Measurements from ENCODE around the gene CCNG2.

Gene CCNG2

DNA sequence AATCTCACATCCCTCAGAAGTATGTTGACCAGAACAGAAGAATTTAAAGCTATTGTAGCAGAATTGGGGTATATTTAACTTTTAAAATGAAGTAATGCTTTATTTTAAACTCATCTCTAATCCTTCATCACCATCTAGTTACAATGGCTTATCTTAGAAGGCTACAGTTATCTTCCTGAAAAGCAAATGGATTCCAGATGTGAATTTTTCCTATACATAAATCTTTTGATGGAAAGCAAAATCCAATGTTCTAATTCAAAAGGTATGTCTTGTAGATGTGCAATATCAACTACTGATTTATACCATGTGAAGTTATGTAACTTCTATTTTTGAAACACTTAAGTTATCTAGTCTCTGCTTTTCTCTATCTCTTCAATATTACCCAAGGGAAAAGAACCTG is 47.6 kb downstream of the CCNG2 start:
- no peak for DNase-seq (ENCODE audit: low spot score)

DNA sequence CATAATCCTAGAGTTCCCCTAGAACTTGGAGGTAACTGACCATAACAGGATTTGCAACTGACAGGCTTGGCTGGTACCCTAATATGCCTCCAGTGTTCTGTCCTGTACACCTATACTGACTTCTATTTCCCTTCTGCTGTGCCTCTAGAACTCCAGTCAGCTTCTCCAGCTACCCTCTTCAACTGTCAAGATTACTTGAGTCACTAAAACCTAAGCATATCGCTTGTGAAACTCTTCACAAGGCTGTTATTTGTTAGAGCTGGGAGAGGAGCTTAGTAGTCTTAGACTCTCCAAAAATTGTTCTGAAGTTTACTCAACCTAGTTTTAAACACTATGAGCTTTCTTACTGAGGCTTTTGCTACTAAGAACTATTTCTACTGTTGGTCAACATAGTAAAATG is 52.0 kb downstream of the CCNG2 start:
- DNase-seq (ENCODE audit: low spot score), result no peak

DNA sequence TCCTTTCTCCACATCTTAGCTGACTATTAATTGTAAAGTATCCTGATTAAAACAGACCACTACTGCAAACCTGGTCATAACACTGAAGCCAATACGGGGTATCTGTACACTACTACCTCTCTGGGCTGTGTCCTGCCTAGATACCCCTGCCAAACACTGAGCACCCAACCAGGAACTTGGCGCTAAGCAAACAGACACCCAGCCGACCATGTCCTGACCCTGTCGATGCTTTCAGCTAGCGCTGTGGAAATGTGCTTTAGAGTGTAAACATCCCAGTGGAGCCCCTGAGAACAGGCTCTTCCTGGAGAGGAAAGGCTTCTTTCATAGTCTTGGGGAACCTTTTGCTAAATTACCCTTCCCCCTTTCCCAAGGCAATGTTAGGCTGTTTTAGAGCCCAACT is 52.9 kb downstream of the CCNG2 start:
- DNase-seq (ENCODE audit: low spot score), result no peak

DNA sequence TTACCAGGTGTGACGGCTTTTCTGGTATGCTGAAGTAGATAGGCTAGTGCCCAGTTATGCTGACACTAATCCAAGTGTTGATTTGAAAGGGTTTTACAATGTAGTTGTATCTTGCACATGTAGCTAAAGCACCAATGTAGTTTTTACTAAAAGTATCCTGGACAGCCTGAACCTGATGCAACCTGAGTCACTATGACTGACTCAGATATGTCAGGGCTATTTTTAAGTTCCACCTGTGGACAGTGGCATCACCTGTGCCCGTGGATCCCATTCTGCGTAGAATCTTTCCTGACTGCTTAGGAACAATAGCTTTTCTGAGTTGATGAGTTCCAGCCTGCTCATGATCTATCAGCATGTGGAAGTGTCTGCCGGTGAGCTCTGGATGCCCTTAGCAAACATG is 58.1 kb downstream of the CCNG2 start:
- no peak for DNase-seq (ENCODE audit: low spot score)

DNA sequence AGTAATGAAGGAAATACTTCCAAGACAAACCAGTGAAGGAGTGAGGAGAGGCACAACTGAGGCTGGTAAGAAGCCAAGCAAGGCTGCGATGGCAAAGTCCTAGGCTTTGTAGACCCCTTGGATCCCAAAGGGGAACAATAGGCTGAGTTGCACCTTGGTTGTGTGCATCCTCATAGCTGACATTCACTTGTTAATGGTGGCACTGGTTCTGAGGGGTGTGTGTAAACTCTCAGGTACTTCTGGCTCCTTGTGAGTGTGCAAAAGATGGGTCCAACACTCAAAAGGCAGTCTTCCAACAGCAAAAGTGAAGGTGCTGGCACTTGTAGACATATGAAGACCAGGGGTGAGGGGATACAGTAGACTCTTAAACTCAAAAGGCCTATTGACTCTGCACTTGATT is 60.5 kb downstream of the CCNG2 start:
- no peak for DNase-seq (ENCODE audit: low spot score)

DNA sequence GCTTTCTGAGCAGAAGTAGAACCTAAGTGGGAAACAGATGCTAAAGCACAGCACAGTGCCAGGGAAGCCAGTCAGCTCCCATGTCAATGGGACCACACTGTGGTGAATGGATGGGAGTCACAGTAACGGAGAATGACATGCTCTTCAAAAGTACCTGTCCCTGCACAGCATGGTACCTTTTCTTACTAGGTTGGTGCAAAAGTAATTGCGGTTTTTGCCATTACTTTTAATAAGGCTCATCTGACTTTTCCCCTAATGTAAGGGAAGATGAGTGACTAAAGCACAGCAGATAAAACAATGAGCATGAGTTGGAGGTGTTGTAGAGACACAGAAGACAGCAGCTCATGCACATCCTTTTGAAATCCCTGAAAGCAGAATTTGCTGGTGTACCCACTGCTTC is 62.3 kb downstream of the CCNG2 start:
- DNase-seq (ENCODE audit: low spot score), result no peak
